HCEC 1CT (cell line): ENCODE data around the gene PRKCH.
"Not testable (repeated sequence)": the region's sequence is repeated elsewhere in the genome, so short reads cannot be mapped to it uniquely, and the experiment has no call there.

Source experiments
- DNase-seq: peaks from one replicate; pipeline ENCODE4 v3.0.0-alpha.2; 2017

The PRKCH gene

DNA sequence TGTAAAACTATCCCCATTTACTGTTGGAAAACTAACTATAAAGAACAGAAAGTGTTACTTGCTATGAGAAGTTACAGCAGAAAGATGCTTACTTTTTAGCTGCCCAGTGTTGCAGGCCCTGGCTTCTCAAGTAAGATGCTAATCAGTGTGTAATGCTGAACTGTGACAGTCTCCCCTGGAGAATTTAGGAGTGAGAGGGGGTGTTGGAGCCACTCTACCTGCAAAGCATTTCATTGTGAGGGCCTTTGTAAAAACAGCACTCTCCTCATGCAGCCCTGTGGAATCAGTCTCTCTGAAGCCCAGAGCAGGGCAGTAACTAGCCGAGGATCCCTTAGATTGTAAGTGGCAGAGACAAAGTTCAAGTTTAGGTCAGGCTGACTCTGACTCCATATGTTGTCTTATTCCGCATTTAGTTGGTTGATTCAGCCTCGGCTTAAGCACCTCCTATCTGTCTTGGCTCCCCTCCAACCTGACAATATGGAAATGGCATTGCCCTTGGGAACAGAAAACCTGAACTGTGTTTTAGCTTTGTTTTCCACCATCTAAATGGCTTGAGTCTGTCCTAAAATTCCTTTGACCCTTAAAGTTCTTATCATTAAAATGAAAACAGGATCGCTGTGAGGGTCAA, 141.3 kb downstream of the PRKCH start:
- DNase-seq: peak; percentile 93

DNA sequence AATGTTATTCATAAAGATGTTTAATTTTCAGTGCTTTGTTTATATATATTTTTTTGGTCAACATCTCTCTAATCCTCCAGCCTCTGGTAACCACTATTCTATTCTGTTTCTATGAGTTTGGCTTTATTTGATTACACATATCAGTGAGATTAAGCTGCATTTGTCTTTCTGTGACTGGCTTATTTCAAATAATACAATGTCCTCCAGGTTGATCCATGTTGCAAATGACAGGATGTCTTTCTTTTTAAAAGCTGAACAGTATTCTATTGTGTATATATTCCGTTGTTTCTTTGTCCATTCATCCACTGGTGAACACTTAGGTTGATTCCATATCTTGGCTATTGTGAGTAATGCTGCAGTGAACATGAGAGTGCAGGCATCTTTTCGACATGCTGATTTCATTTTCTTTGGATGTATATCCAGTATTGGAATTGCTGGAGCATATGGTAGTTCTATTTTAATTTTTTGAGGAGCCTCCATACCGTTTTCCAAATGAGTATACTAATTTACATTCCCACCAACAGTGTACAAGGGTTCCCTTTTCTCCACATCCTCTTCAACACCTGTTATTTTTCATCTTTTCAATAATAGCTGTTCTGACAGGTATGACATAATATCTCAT, 142.4 kb downstream of the PRKCH start:
- no peak for DNase-seq

DNA sequence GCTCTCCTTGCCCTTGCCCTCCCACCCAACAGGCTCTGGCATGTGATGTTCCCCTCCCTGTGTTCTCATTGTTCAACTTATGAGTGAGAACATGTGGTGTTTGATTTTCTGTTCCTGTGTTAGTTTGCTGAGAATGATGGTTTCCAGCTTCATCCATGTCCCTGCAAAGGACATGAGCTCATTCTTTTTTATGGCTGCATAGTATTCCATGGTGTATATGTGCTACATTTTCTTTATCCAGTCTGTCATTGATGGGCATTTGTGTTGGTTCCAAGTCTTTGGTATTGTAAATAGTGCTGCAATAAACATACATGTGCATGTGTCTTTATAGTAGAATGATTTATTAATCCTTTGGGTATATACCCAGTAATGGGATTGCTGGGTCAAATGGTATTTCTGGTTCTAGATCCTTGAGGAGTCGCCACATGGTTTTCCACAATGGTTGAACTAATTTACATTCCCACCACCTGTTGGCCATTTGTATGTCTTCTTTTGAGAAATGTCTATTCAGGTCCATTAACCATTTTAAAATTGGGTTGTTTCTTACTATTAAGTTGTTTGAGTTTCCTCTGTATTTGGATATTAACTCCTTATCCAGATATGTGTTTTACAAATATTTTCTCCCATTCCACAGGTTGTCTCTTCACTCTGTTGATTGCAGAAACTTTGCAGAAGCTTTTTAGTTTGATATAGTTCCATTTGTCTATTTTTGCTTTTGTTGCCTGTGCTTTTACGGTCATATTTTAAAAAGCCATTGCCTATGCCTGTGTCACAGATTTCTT, 143.4 kb downstream of the PRKCH start:
- DNase-seq: not testable (repeated sequence)

DNA sequence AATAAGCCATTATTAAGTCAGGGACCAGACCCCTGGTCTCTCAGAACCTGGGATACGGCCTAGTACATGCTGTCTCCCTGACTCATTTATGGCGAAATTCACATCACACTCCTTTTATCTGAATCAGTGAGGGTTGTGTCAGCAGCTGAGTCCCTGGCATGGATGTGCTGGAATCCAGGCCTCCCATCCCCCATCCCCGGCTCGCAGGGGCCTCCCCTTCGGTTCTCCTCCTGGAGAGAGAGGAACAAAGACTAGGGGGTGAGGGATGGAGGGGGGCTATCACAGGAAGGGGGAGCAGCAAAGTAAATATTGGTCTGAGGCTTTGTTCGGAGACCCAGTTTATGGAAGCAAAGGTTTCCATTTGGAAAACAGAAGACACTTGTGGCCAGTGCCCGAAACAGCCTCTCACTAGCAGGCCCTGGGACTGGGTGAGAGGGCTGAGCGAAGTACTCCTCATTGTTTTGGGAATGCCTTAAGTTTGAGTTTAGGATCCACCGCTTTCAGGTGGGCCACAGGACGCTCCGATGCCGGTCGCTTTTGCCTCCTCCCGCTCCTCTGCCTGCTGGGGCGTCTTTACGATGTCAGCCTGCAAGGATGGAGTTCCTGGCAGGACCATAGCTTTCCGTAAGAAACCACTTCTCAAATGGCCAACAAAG, 145.0 kb downstream of the PRKCH start:
- peak; percentile 100 for DNase-seq

DNA sequence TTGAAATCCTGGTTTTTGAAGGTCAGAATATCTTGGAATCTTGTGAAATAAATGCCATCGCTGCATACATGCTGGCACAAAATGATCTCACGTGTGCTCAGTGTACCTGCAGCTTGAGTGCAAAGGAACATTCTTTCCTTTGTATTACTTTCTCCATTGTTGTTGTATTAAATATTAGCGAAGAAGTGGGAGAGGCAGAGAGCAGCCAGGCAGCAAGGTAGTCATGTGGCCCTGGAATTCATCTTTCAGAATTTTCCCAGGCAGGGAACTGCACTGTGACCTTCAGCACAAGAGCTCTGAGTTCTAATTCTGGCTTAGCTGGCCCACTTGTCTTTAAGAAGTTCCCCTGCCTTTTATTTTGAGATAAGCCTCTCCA, 145.5 kb downstream of the PRKCH start:
- DNase-seq: no peak

DNA sequence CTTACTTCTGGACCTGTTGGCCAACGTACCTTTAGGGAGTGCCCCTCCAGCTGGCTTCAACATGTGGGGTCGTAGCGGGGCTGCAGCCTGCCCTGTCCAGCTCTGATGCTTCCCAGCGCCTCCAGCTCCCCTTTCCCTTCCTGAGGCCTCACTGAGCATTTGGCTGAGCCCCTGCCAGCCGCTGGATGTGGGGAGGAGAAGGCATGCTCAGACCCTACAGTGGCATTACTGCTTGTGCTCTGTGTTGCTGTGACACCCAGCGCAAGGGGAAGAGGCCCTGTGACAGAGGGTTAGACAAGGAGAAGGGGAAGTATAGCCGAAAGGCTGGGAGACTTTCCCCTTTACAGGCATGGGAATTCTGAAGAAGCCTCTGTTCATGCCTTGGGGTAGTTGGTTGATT, 145.9 kb downstream of the PRKCH start:
- DNase-seq: no peak

DNA sequence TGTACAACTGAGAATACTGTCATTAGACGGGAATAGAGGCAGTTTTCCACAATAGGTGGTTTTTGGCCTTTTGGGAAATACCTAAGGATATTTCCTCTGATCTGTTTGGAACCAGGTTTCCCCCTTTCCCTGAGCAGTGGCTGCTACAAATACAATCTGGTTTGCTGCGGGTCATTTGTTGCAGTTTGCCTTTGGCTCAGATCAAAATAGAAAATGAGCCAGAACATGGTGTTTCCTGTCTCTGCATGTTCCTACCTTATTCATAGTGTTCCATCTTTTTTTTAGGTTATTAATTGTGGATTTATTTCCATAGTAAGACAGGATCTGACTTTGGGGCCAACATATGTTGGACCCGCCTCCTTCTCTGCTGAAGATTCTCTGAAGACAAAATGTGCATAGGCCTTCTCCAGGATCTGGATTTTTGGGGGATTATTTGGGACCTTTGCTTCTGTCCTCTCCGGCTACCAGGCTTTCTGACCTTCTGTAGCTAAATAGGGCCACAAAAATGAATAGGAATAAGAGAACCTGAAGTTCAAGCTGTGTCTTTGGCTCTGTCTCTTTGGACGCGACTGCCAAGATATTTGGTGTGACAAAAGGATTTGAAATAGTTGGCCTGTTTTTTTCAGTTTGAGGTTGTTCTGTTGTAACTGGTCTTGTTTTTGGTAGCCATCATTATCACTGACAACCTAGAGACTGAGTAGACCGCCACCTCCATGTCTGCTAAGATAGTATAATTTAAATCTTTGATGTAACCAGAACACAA, 146.9 kb downstream of the PRKCH start:
- DNase-seq: no peak

DNA sequence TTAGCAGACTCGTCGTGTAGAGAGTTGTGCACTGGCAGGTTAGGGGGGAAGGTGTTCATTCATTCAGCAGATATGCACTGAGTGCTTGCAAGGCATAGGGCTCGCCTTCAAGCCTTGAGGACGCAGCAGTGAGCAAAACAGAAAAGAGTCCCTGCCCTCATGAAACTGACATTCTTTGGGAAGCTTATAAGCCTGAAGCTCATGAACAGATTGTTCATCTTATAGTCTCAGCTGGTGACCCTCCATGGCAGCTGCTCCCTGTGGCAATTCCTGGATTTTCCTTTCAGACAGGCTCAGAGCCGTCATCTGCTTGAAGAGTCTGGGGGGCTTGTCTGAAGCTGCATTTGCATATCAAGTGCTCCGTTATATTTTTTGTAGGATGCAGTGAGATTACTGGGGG, 148.4 kb downstream of the PRKCH start:
- DNase-seq: no peak

DNA sequence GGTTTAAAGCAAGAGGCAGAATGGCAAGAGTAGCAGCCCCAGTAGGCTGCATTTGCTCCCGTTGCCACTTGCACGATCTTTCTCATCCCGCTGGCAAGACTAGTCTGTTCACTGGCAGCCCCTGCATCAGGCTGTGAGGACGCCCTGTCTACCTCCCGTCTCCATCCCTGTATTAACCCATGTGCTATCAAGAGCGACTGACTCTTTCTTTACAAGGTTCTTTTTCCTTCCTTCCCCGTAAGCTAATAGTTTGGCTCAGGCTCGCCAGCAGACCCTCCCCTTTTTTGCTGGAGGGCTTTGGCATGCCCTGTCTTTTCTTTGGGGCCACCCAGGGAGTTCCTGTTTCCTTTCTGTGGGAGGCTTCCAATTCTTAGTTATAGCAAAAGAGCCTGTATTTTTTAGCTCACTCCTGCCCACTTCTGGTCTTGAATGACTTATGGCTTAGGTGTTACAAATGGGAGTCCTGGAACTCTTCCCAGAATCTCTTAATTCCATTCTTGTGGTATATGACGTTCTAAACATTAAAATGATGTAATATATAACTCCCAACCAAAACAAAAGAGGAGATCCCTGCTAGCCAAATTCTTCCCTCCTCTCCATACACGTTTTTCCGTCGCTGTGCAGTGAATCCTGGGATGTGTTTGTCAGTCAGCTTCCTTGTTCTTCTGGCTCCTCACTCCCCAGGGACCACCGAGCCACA, 149.0 kb downstream of the PRKCH start:
- peak; percentile 99 for DNase-seq

DNA sequence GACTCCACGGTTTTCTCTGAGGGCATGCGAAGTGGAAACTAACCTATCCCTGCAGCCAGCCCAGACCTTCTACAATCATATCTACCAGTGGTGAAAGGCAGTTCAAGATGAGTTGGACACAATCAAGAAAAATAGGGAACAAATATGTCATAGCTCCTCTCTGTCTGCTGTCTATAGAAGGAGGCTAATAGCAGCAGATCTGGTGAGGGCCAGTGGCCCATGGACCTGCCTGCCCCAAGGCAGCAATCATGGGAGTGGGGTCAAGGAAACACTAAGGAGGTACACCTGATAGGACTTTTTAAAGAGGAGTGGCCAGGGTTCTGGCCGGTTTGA, 149.5 kb downstream of the PRKCH start:
- DNase-seq: no peak

DNA sequence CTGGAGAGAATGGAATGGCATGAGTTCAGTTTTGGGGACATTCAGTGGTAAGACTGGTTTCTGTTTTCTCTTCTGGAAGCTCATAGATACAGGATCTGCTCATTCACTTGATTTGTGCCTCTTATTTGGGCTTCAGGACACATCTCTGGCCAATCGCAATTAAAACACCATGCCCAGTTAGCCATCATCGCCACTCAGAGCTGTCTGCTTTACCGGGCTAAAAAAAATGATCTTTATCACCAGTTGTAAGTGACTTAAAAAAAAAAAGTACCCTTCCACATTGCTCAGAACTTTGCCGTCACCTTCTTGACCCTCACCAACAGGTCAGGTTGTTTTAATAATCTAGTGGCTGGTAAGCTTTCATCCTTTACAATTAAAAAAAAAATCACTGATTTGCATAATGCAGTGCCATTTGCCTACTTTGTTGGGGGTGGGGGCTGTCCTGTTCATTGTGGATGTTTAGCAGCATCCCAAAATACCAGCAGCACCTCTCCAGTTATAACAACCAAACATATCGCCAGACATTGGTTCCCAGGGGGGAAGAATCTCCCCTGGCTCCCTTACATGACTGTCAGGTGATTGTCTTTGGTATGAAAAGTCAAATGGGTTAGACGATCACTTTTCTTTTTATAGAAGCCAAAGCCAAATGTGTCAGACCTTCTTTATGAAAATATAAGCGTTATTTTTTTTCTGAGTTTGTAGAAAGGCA, 150.1 kb downstream of the PRKCH start:
- DNase-seq: peak; percentile 52

DNA sequence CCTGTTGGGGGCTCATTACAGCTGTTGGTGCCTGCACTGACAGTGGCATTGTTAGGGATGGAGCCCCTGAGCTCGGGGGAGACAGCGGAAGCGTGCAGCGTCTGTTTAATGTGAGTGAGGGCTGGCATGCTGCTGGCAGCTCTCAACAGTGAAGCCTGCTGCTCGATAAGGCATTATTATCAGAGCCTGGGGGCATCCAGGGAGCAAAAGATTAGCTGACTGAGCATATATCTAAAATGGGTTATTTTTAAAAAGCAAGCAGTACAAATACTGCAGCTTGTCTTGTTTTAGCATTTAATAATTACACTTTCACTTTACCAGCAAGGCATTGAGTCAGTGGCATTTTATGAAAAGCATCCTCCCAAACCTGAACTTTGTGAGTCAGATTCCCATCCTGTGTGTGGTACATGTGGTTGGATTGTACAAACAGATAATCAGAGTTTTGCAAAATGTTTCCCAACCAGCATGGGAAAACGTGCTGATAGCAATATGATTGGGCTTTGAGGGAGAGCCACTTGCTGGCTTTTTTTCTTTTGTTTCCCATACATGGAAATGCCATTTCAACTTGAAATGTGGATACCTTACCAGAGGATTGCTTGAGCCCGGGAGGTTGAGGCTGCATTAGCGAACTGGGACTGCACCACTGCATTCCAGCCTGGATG, 150.8 kb downstream of the PRKCH start:
- peak; percentile 98 for DNase-seq

DNA sequence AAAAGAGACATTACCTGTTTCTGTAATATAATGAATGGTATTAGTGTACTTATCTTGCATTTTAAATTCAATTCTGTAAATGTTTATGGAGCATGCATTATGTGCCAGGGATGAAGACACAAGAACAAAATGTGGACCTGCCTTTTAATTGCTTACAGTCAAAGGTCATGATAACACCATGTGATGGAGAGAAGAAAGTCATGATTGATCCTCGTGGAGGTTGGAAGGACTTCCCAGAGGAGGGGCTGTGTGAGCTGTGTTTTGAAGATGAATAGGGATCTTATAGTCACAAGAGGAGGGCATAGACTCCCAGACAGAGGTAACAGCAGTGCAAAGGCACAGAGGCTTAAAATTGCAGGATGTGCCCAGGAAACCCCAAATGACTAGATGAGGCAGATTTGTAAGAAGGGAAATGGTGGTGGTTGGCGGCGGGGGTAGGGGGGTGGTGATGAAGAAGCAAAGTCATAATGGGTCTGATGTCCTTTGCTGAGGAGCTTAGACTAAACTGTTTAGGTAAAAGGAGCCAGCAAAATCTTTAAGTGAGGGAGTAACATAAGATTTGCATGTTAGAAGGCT, 151.5 kb downstream of the PRKCH start:
- DNase-seq: peak; percentile 49

DNA sequence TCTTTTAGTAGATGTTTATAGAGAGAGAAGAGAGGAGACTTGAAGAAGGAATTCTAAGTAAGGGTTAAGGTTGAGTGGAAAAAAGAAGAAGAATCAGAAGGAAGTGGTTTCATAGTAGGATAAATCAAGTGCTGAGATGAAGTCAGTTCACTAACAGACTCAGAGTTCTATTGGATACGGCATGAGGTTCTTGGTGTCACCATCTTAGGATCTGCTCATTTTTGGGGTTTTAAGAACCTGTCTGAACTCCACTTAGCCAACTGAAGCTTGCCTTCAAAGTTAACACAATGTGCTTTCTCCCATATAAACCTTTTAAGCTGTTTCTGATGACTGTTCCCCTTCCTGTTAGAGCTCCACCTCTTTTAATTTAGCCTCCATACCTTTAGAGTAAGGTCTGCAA, 152.6 kb downstream of the PRKCH start:
- DNase-seq: no peak

DNA sequence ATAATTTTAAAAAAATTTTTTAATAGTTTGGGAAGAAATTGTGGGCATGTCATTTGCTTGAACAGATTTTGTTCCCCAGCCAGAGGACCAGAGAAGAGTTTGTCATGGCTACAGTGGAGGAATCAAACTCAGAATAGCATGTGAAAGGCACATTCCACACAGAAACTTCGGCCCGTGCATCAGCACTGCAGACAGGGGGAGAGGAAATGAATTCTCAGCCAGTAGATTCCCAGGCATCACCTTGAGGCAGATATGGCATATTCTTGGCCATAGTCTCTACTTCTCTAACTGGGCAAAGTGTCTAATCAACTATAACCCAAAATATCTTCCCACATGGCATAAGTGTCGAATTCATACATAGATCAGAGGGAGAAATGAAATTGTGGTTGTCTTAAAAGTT, 153.3 kb downstream of the PRKCH start:
- DNase-seq: no peak

DNA sequence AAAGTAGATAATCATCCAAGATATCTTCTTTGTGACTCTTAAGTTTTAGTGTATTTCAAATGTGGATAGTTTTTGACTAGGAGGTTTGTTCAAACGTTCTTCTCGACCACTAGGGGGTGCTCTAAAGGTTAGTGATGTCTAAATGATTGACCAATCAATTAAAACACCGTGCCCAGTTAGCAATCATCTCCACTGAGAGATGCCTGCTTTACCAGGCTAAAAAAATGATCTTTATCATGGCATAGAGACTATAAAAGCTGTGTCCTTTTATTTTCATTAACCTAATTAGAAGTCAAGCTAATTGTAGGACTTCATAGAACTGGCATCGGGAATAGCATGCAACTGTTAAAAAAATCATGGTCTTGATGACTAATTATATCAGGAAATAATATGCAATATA, 153.9 kb downstream of the PRKCH start:
- peak; percentile 84 for DNase-seq

DNA sequence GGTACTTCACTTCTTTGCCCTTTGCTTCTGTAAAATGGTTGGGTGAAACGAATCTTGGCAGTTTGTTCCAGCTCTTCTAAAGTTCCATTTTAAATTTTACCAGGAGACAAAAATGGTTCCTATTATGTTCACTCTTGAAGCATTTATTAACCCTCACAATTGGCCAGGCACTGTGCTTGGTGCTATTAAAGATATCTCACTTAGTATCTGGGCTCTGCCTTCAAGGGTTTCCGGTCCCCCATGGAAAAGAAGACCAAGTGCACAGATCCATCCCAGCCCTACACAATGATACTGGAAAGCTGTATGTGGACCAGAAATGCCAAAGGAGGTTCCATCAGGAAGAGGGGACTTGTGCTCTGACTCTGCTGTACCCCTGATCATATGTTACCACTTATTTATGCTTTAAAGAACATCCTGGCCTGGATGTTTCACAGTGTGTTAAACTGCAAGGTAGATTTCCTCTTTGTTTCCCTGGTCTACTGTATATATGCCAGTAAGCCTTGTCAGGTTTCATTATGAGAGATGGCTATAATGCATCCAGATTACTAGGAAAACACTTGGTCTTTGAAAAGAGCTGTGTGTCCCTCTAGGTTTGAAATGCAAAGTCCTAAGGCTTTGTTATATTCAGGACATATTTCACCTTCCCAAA, 154.8 kb downstream of the PRKCH start:
- DNase-seq: no peak

DNA sequence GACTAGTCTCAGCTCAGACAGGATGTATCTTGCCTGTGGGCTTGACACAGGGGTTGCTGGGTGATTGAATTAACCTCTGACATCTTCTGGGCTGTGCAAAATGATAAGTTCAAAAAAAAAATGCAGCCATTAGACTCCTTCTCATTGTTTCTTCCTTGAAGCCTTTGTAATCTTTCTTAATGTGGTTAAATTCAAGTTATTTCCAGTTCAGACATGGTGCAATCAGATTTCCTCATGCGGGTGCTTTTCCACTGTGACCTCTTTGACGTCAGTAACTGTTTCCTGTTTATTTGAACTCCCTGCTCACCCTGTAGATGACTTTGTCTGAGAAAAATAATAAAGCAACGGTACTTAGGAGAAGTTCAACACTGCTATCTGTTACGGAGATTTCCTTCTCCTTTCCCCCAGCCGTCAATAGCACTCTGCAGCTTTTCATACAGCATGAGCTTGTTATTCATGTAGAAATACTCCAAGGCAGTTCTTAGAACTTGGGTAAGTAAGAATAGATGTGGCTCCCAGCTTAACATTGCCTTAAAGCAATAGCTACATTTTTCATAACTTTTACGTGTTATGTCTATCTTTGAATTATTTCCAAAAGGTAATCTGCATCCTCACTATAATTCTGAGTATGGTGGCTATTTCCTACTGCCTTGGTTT, 155.5 kb downstream of the PRKCH start:
- peak; percentile 99 for DNase-seq

DNA sequence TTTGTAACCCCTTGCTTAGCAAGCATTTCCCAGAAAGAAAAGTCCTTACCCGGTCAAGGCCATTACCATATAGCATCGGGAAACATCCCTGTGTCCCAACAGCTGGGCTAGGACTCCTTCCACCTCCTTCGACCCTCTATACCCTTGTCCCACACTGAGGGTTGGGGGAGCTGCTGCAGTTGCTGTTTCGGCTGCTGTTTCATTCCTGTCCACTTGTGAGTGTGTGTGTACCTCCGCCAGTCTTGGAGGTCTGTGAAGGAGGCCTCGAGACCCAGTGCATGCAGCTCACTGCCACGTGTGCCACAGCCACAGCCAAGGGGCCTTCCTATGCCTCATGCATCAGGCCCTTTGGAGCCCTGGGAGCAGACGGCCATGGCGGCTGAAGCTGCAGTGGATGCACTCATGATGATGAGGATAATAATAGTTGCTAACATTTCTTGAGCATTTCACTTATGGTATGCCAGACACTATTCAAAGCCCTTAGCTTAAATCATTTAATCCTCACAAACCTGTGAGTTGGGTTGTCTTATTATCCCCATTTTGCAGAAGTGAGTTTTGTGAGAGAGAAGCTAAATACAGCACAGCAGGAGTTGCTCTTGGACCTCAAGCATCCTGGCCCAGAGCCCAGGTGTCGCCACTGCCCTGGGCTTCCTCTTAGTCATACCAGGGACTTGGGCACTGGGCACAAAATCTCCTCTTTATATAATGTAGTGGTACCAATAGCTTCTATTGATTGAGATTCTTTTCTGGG, 156.5 kb downstream of the PRKCH start:
- peak; percentile 31 for DNase-seq
